Measurements from ENCODE around the gene MPP2.

The MPP2 gene

GRCh38 chr17:43846963-43847371, 60.4 kb downstream of the MPP2 start, which contains the start of gene CD300LG:
Gene CD300LG (plus strand): TSS chr17:43847176. CDS start chr17:43847217, 41 bp downstream.
- no peaks in the 10 kb centered on the region; the same call in 1 of the 2 replicates for H3K4me1 ChIP-seq (ENCODE audit: control insufficient read depth, insufficient read depth, low read length)
- no peaks in the 10 kb centered on the region for H3K36me3 ChIP-seq (ENCODE audit: control insufficient read depth in 2 of 2, insufficient read depth in 1 of 2, low read length in 2 of 2)
- ChIA-PET CTCF (interaction anchor here (0.6 to 3.3 kb wide), 38 partner anchors 9 to 1268 kb away, joined by 3 to 56 read pairs (median 6); partner anchors contain the start of genes CFAP97D1, MPP3 and SOST), POLR2A (interaction anchor here (1.1 to 1.3 kb wide), 2 partner anchors 14 to 68 kb away, joined by 3 to 9 read pairs; partner anchors contain the start of genes DUSP3 and MPP3)
- H3K4me3 ChIP-seq (ENCODE audit: low read depth, low read length) = no peak within 1 kb of the TSS
- no peaks in the 10 kb centered on the region for H3K9me3 ChIP-seq (ENCODE audit: control insufficient read depth, insufficient read depth, low read depth, low read length)
- TF ChIP-seq EGR2 (tag by site-specific recombination; IDR thresholded peaks at IDR 0.05; ENCODE audit: low read depth) (peak; percentile 29; the same call in 1 of the 2 replicates), ZNF629 (tag by site-specific recombination; IDR thresholded peaks at IDR 0.05) (no peak), SETDB1 (IDR thresholded peaks at IDR 0.05; ENCODE audit: insufficient read length, low read length) (no peak), HOXC10 (CRISPR knock-in tag; IDR thresholded peaks at IDR 0.05) (no peak), ZFHX2 (tag by site-specific recombination; conservative IDR thresholded peaks at IDR 0.05) (0 out of 2 replicates have a peak, but pooled peaks have one; percentile 14)
- no peak within 1 kb of the TSS for H3K27ac ChIP-seq (ENCODE audit: extremely low read depth, low read depth, low read length)

GRCh38 chr17:43846221-43846712, 61.1 kb downstream of the MPP2 start:
- POLR2A ChIA-PET = interaction anchor here (0.9 to 1.3 kb wide), 3 partner anchors 13 to 68 kb away, joined by 3 to 9 read pairs (median 3); partner anchors contain the start of genes DUSP3 and MPP3
- Histone ChIP-seq H3K27ac (ENCODE audit: extremely low read depth, low read depth, low read length) (no peak overlapping the region), H3K4me1 (ENCODE audit: control insufficient read depth, insufficient read depth, low read length) (peaks cover under 1% of the 10 kb centered on the region), H3K4me3 (ENCODE audit: low read depth, low read length) (no peak overlapping the region), H3K9me3 (ENCODE audit: control insufficient read depth, insufficient read depth, low read depth, low read length) (no peaks in the 10 kb centered on the region), H3K36me3 (ENCODE audit: control insufficient read depth in 2 of 2, insufficient read depth in 1 of 2, low read length in 2 of 2) (no peaks in the 10 kb centered on the region)
- CTCF ChIA-PET = interaction anchor here (0.5 to 3.3 kb wide), 50 partner anchors 9 to 688 kb away, joined by 3 to 56 read pairs (median 5); partner anchors contain the start of genes CFAP97D1, MPP2, MPP3 and SOST
- TF ChIP-seq ZNF654 (tag by site-specific recombination; IDR thresholded peaks at IDR 0.05; ENCODE audit: low read depth) = peak; percentile 68
- TF ChIP-seq, protein P1, sequence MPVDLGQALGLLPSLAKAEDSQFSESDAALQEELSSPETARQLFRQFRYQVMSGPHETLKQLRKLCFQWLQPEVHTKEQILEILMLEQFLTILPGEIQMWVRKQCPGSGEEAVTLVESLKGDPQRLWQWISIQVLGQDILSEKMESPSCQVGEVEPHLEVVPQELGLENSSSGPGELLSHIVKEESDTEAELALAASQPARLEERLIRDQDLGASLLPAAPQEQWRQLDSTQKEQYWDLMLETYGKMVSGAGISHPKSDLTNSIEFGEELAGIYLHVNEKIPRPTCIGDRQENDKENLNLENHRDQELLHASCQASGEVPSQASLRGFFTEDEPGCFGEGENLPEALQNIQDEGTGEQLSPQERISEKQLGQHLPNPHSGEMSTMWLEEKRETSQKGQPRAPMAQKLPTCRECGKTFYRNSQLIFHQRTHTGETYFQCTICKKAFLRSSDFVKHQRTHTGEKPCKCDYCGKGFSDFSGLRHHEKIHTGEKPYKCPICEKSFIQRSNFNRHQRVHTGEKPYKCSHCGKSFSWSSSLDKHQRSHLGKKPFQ (tag by site-specific recombination; IDR thresholded peaks at IDR 0.05) = no peak
- no peak for TF ChIP-seq ZNF692 (tag by site-specific recombination; IDR thresholded peaks at IDR 0.05)
- TF ChIP-seq ZNF211 (tag by site-specific recombination; IDR thresholded peaks at IDR 0.05; ENCODE audit: low read depth) = no peak
- 0 out of 2 replicates have a peak, but pooled peaks have one; percentile 67 for TF ChIP-seq ZNF2 (tag by site-specific recombination; IDR thresholded peaks at IDR 0.05)
- TF ChIP-seq SCRT2 (tag by site-specific recombination; IDR thresholded peaks at IDR 0.05) = peak; percentile 42; the same call in 1 of the 2 replicates
- peak; percentile 77 for TF ChIP-seq ZBTB48 (tag by site-specific recombination; IDR thresholded peaks at IDR 0.05)
- TF ChIP-seq ZNF791 (tag by site-specific recombination; IDR thresholded peaks at IDR 0.05) = no peak
- TF ChIP-seq ZNF366 (tag by site-specific recombination; conservative IDR thresholded peaks at IDR 0.05) = no peak
- no peak for TF ChIP-seq ZNF785 (tag by site-specific recombination; IDR thresholded peaks at IDR 0.05)
- no peak for TF ChIP-seq ZNF280C (tag by site-specific recombination; IDR thresholded peaks at IDR 0.05)
- no peak for TF ChIP-seq ZBTB21 (tag by site-specific recombination; IDR thresholded peaks at IDR 0.05)
- no peak for TF ChIP-seq ZNF157 (tag by site-specific recombination; IDR thresholded peaks at IDR 0.05)
- TF ChIP-seq ZNF658 (tag by site-specific recombination; IDR thresholded peaks at IDR 0.05) = no peak
- no peak for TF ChIP-seq ZNF768 (tag by site-specific recombination; IDR thresholded peaks at IDR 0.05)
- TF ChIP-seq ZNF155 (tag by site-specific recombination; IDR thresholded peaks at IDR 0.05) = no peak
- peak; percentile 78 for TF ChIP-seq ZNF335 (tag by site-specific recombination; conservative IDR thresholded peaks at IDR 0.05)
- TF ChIP-seq, protein P2, sequence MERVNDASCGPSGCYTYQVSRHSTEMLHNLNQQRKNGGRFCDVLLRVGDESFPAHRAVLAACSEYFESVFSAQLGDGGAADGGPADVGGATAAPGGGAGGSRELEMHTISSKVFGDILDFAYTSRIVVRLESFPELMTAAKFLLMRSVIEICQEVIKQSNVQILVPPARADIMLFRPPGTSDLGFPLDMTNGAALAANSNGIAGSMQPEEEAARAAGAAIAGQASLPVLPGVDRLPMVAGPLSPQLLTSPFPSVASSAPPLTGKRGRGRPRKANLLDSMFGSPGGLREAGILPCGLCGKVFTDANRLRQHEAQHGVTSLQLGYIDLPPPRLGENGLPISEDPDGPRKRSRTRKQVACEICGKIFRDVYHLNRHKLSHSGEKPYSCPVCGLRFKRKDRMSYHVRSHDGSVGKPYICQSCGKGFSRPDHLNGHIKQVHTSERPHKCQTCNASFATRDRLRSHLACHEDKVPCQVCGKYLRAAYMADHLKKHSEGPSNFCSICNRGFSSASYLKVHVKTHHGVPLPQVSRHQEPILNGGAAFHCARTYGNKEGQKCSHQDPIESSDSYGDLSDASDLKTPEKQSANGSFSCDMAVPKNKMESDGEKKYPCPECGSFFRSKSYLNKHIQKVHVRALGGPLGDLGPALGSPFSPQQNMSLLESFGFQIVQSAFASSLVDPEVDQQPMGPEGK (tag by site-specific recombination; IDR thresholded peaks at IDR 0.05) = peak; percentile 43; the same call in 1 of the 2 replicates
- TF ChIP-seq ZNF600 (tag by site-specific recombination; IDR thresholded peaks at IDR 0.05) = peak; percentile 78
- no peak for TF ChIP-seq ZNF530 (tag by site-specific recombination; IDR thresholded peaks at IDR 0.05; ENCODE audit: low read depth)
- no peak for TF ChIP-seq ZNF138 (tag by site-specific recombination; IDR thresholded peaks at IDR 0.05; ENCODE audit: borderline replicate concordance)
- TF ChIP-seq KLF8 (tag by site-specific recombination; IDR thresholded peaks at IDR 0.05) = peak; percentile 76
- peak; percentile 46; the same call in 1 of the 2 replicates for TF ChIP-seq ZBTB17 (tag by site-specific recombination; IDR thresholded peaks at IDR 0.05)
- TF ChIP-seq ZEB2 (tag by site-specific recombination; IDR thresholded peaks at IDR 0.05) = peak; percentile 29; the same call in 1 of the 2 replicates
